Prostate gland (tissue), 2 donors: Measurements from ENCODE around the gene ADAMTS10.

Source experiments
- CTCF ChIP-seq, 4 experiments: fragments of 200-600 bp in 2 of 4; fragments of 450-650 bp in 2 of 4; sonication (generic) in 2 of 4; IDR thresholded peaks; 1 replicate in 3 of 4; 2 replicates in 1 of 4; pipeline ENCODE4 v1.5.1; 2016 to 2019; ENCODE audit warnings: antibody characterized with exemption in 4 of 4, mild to moderate bottlenecking in 2 of 4, moderate library complexity in 2 of 4
- POLR2A ChIP-seq: fragments of 450-650 bp; IDR thresholded peaks from one replicate; pipeline ENCODE4 v1.6.1; 2016; ENCODE audit warnings: antibody characterized with exemption, mild to moderate bottlenecking
- POLR2AphosphoS5 ChIP-seq: sonication (generic); formaldehyde crosslinking; IDR thresholded peaks from one replicate; pipeline ENCODE4 v1.6.1; 2017; ENCODE audit warnings: antibody characterized with exemption

- TF ChIP-seq POLR2A (no peak), CTCF (IDR thresholded peaks at IDR 0.05) (no peak), POLR2AphosphoS5 (no peak)
Observed at GRCh38 chr19:8569066-8569771, 41.3 kb downstream of the ADAMTS10 start.
